Mucosa of stomach (tissue), 1 donor: ENCODE data around the gene PSMB9.

Experiments
- H3K27me3 ChIP-seq: one replicate; pipeline ENCODE4 v1.7.0; 2013; ENCODE audit warnings: mild to moderate bottlenecking, low read length; ENCODE audit not compliant: control insufficient read depth, insufficient read depth
- H3K36me3 ChIP-seq: one replicate; pipeline ENCODE4 v1.7.0; 2013; ENCODE audit warnings: low read length; ENCODE audit not compliant: control insufficient read depth, insufficient read depth
- H3K4me1 ChIP-seq: one replicate; pipeline ENCODE4 v1.7.0; 2013; ENCODE audit warnings: mild to moderate bottlenecking, low read length; ENCODE audit not compliant: control insufficient read depth, insufficient read depth
- H3K4me3 ChIP-seq: one replicate; pipeline ENCODE4 v1.7.0; 2013; ENCODE audit warnings: low read length
- H3K9ac ChIP-seq: one replicate; pipeline ENCODE4 v1.7.0; 2013; ENCODE audit warnings: mild to moderate bottlenecking, low read length, moderate library complexity
- H3K9me3 ChIP-seq: one replicate; pipeline ENCODE4 v1.7.0; 2013; ENCODE audit warnings: mild to moderate bottlenecking, low read length, moderate library complexity; ENCODE audit not compliant: control insufficient read depth
- donor health status: Pancreatic carcinoma.

The PSMB9 gene

DNA sequence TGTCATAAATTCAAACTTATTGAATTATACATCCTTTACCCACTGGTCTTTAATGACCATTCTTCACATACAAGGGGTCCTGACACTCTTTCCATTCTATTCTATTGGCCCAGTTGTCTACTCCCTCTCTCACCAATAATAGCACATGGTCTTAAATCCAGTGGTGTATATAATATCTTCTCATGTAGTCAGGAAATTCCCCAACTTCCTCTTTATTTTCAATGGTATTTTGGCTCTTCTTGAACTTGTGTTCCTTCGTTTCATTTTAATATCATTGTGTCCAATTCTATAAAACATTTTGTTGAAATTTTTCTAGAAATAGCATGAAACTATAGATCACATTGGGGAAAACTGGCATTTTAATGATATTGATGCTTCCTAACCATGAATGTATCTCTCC lies 36.8 kb downstream of the PSMB9 start:
- Histone ChIP-seq H3K4me3 (no peak overlapping the region), H3K4me1 (peaks cover 8% of the 10 kb centered on the region), H3K9ac (no peak overlapping the region), H3K36me3 (no peaks in the 10 kb centered on the region), H3K9me3 (no peaks in the 10 kb centered on the region), H3K27me3 (no peaks in the 10 kb centered on the region)

DNA sequence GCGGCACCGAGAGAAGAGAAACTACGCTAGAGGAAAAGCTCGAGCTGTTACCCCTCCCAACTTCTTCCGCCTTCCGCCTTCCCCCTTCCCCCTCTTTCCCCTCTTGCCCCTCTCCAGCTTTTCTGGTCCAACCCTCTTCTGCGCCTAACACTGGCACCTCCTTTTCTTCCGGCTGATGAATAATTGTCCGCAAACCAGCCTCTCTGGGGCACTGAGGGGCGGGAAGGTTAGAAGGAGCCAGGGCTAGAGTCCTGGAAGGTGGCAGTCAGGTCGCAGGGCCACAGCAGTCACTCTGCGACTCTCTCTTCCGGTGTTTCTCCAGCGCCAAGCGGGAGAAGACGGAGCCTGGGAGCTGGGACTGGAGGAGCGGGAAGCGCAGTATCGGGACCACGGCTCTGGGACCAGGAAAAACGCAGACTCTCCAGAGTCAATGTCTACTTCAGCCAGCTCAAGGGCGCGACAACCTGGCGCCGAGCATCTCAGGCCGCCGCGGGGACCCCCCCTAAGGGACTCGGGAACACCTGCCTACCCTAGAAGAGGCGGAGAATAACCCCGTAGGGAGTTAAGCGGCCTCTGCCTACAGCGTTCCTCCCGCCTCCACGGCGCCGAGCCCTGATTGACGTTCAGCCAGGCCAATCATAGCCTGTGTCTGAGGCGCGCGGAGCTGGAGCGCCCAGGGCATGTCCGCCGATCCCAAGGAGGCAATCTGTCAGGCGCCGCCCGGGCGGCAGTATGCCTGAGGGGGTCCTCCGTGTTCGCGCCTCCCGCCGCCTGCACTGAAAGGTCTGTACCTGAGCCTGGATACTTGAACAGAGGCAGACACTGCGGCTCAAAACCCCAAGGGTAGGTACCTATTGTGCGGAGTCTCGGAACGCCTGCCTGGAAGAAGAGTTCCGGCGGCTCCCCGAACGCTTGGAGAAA lies 40.4 kb downstream of the PSMB9 start:
- H3K4me1 ChIP-seq = peaks cover 10% of the 10 kb centered on the region
- no peaks in the 10 kb centered on the region for H3K27me3 ChIP-seq
- no peaks in the 10 kb centered on the region for H3K9me3 ChIP-seq
- H3K4me3 ChIP-seq = peak overlapping the region; percentile 88
- peak overlapping the region; percentile 94 for H3K9ac ChIP-seq
- no peaks in the 10 kb centered on the region for H3K36me3 ChIP-seq

DNA sequence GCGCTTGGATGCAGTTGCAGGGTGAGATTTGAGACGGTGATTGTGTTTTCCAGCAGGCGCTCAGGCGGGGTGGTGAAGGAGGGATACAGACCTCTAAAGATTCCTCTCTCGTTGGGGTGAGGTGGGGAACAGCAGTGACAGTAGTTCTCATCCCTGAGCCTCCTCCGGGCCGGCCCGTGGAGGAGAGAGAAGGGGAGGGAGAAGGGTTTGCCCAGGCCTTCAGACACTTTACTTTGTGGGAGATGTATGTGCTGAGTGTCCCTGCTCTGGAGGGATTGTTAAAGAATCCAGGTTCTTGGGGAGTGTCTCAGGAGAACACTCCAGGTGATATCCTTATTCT lies 41.0 kb downstream of the PSMB9 start:
- Histone ChIP-seq H3K27me3 (no peaks in the 10 kb centered on the region), H3K9me3 (no peaks in the 10 kb centered on the region), H3K4me1 (peaks cover 10% of the 10 kb centered on the region), H3K4me3 (peak overlapping the region; percentile 88), H3K9ac (peak overlapping the region; percentile 94), H3K36me3 (no peaks in the 10 kb centered on the region)

DNA sequence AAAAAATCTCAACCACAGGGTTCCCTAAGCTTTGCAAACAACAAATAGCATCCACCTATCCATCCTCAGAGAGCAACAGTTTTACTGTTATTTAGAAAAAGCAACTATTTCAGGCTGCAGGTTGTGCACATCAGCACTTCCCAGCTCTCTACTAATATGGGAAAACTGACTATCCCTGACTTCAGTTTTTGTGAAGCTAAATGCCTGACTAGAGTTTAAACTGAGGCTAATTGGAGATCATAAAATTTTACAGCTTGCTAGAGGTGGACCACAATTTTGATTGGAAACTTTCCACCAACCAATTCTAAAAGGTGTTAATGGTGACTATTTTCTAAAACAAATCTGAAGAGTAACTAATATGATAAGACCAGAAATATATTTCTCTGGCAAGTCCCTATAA lies 50.0 kb downstream of the PSMB9 start:
- H3K4me3 ChIP-seq = no peak overlapping the region
- H3K27me3 ChIP-seq = no peaks in the 10 kb centered on the region
- no peaks in the 10 kb centered on the region for H3K9me3 ChIP-seq
- H3K4me1 ChIP-seq = no peaks in the 10 kb centered on the region
- H3K9ac ChIP-seq = no peak overlapping the region
- H3K36me3 ChIP-seq = no peaks in the 10 kb centered on the region

DNA sequence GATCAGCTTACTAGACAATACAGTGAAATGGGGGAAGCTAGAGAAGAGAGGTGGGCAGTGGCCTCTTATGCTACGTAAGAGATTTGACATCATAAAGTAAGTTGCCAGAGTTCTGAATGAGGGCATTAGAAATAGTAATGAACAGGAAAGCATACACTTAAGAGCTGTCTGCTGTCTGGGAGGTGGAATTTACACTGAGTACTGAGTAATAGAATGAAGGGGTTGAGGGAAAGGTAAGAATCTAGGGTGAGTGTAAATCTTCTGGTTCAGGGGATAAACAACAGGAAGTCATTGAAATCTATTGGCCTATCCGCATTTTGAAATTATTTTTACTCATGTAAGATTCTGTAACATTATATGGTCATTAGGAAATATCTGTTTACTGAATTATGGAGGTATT lies 51.1 kb downstream of the PSMB9 start:
- Histone ChIP-seq H3K4me3 (no peak overlapping the region), H3K9me3 (no peaks in the 10 kb centered on the region), H3K27me3 (no peaks in the 10 kb centered on the region), H3K4me1 (no peaks in the 10 kb centered on the region), H3K36me3 (no peaks in the 10 kb centered on the region), H3K9ac (no peak overlapping the region)

DNA sequence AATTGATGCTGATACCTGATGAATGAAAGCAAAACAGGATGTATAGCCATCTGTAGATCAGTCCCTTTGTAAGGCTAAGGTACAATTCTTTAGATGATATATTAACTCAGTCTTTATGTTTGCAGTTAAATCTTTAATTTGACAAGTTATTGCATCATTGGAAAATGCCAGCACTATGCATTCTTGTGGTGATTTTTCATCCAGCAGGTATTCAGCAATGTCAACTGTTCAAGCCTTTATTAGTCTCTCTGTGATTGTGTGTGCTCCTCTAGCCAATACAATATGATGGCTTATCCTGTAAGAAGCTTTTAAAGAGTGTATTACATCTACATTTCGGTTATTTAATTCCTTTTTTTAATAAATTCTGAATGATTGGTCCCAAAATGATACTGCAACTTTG lies 52.5 kb downstream of the PSMB9 start:
- Histone ChIP-seq H3K9me3 (no peaks in the 10 kb centered on the region), H3K9ac (no peak overlapping the region), H3K36me3 (no peaks in the 10 kb centered on the region), H3K4me1 (no peaks in the 10 kb centered on the region), H3K4me3 (no peak overlapping the region), H3K27me3 (no peaks in the 10 kb centered on the region)

DNA sequence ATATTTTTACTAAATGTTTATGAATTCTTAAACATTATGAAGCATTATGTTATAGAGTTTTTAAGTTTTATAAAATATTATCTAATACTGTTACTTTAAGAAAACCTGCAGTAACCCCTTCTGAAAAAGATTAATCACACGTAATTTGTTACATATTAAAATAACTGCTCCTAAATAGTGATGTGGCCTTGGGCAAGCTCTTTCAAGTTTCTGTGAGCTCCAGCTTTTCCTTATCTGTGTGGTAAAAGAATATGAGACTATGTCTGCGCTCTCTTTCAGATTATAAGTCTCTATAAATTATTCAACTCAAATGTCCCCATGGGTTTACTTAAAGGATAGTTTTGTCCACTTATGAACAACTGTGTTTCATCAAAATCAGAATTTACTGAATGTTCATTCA lies 54.9 kb downstream of the PSMB9 start:
- Histone ChIP-seq H3K4me3 (no peak overlapping the region), H3K4me1 (no peaks in the 10 kb centered on the region), H3K9ac (no peak overlapping the region), H3K9me3 (no peaks in the 10 kb centered on the region), H3K36me3 (no peaks in the 10 kb centered on the region), H3K27me3 (no peaks in the 10 kb centered on the region)
